ENCODE measurements around the gene HRK.

Gene HRK

GRCh38 chr12:116897476-116897875 lies 16.2 kb upstream of the HRK start:
- no peak for DNase-seq

- DNase-seq = no peak
These were observed 15.2 kb upstream of the HRK start for GRCh38 chr12:116896411-116896924.

GRCh38 chr12:116894913-116895312 lies 13.7 kb upstream of the HRK start:
- no peak for DNase-seq

GRCh38 chr12:116892349-116893140 lies 11.3 kb upstream of the HRK start:
- no peak for DNase-seq

DNA sequence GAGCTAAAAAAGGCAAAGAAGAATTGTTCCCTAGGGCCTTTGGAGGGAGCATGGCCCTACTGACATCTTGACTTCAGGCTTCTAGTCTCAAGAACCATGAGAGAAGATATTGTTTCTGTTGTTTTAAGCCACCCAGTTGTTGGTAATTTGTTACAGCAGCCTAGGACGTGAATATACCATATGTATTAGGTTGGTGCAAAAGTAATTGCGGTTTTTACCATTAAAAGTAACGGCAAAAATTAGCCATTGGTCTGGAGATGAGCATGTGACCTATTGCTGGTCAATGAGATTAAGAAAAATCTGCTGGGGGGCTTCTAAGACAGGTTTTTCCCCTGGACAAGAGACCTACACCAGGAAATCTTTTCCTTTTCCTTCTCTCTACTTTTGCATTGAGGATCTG lies 9.8 kb upstream of the HRK start:
- no peak for DNase-seq

GRCh38 chr12:116890330-116890729 lies 9.1 kb upstream of the HRK start:
- no peak for DNase-seq

GRCh38 chr12:116887897-116888296 lies 6.7 kb upstream of the HRK start:
- DNase-seq = no peak

DNA sequence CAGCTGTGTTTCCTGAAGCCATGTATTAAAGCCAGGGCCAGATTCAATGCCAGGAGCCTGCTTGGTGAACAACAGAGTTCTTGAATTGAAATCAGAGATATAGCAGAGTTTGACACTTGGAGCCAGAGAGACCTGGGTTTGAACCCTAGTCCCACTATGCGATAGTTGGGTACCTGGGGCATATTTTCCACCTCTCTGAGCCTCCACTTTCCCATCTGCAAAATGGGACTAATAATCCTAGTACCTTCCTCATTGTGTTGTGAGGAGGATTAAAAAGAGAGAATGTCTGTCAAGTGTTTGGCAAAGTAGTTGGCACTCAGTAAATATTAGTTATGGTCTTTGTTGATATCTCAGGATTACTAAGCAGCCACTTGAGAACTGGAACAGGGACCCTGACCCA lies 6.0 kb upstream of the HRK start:
- DNase-seq = no peak

DNA sequence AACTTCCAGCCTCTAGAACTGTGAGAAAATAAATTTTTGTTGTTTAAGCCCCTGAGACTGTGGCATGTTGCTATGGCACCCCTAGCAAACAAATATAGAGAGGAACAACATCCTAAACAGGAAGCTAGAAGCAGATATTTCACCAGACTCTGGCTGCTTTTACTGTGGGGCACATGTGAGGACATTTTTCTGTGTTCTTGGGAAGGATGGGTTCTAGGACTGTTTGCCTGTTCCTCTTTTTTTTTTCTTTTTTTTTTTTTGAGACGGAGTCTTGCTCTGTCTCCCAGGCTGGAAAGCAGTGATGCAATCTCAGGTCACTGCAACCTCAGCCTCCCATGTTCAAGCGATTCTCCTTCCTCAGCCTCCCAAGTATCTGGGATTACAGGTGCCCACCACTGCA lies 4.2 kb upstream of the HRK start:
- no peak for DNase-seq

- DNase-seq = no peak
These were observed 3.6 kb upstream of the HRK start for GRCh38 chr12:116884871-116885270.

DNA sequence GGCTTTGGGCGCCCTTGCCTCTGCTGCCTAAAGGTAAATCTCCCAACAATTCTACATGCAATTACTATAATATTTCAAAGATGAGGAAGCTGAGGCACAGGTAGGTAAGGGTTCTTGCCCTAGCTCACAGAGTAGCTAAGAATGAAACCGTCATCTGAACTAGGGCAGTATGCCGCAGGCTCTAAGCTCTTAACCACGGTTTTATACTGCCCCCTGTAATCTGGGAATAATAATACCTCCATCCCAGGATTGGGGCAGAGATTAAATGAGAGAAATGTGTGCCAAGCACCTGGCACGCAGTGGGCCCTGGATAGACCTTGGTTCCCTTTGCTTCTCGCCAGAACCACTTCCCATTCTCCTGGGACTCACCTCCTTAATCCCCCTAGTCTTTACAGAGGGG lies 1.5 kb upstream of the HRK start:
- DNase-seq = peak; percentile 26

- DNase-seq = no peak
These were observed 751 bp upstream of the HRK start for GRCh38 chr12:116881877-116882507.

GRCh38 chr12:116880817-116881324 lies 370 bp downstream of the HRK start:
- DNase-seq = peak; percentile 59

DNA sequence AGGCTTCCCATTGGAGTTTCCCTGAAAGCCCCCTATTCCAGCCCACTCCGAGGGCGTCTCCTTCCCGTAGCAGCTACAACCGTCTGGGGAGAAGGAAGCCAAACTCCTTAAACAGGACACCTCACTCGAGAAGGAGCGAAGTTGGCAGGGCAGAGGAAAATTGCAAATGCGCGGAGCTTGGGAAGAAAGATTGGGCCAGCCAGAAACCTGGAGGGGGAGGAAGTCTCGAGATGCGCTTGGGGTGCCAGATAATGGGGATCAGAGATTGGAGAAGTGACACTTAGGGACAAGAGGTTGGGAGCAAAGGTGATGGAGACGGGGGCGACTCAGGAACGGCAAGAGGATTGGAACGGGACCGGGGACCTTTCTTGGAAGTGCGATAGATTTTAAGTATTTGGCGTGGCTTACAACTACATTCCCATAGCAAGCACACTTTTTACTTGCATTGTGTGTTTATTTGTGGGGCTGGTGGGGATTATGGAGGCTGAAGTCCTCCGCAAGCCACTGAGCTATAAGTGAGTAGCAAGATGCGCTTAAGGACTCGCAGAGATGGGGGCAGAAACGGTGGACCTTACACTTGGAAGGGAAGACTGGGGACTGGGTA lies 926 bp downstream of the HRK start:
- DNase-seq = no peak

GRCh38 chr12:116879509-116880212 lies 1.6 kb downstream of the HRK start:
- DNase-seq = no peak

DNA sequence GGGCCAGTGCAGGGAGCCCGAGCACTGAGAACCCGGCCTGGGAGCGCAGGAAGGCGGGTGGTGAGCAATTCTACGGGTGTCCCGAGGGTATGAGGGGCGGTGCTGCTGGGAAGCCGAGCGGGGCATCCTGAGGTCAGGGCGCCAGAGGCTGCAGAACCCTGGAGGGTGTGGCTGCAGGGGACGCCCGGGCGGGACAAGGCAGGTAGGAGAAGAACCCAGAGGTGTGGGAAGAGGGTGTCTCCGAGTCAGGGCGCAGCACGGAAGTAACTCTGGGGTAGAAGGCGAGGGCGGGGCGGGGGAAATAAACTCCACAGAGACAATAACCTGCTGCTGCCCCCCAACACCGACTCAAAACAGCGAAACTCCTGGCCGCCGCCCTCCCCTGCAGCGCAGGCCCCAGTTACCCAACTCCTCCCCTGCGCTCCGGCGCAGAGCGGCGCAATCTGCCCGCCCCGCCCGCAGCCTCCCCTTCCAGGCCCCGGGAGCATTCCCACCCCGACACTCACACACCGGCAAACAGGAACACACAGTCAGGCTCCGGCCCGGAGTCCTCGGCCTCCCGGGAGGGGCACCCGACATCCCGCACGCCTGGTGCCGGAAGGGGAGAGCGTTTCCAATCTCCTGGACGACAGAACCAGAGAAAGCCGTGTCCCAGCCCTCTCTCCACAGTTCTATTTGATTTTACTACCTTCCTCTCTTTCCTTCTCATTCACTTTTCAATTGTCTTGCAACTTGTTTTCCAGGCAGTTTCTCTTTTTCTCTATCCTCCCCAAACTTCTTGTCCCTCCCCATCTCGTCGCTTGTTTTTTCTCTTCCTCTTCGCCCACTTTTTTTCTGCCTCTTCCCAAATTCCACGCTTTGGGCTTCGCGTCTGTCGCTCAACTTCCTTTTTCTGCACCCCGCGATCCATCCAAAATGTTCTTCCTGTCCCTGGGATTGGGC lies 2.4 kb downstream of the HRK start:
- no peak for DNase-seq

DNA sequence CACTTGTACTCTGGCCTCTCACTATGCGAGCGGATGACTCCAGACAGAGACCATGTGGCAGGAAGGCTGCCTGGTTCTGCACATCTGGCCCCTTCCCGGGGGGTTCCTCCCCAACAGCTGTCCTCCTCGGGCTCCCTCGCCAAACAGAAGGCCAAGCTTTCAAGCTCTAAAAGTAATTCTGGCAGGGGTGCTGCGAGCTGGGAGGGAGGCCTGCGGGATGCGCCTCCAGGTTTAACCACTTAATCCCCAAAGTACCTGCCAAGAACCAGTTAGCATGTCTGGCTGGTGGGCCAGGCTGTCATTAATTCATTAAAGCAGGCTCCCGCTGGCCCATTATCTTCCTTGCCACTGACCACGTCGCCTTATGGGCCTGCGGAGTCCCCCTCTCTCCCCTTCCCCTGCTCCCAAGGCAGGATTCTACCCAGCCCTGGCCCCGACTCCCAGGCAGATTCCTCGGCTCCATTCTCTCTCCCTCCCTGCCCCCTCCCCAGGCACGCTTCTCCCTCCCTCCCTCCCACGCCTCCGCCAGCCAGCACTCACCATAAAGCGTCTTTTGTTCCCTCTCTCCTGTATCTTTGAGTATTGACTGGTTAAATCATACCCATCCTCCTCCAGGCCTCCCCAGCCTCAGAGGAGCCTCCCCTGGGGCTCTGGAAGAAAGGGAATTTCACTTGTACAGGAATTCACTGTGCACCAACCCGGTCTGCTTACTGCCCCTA lies 4.9 kb downstream of the HRK start:
- DNase-seq = no peak

- DNase-seq = no peak
These were observed 6.8 kb downstream of the HRK start for GRCh38 chr12:116874324-116874995.

GRCh38 chr12:116870306-116870705 lies 10.9 kb downstream of the HRK start:
- no peak for DNase-seq

- no peak for DNase-seq
These were observed 13.7 kb downstream of the HRK start for GRCh38 chr12:116867523-116867922.

All from activated CD4-positive, alpha-beta T cell treated with anti-CD3 and anti-CD28 coated beads, Interleukin-10, Interleukin-2, amounts not matched to agents 100 ng/mL and 50 ng/mL, durations not matched to agents 16 hours and 8 hours (primary cell).